Measurements from ENCODE around the gene EXOSC1.
A peak's percentile ranks its signal among the peaks of the same experiment; 100 is the strongest.

The EXOSC1 gene

GRCh38 chr10:97468162-97468561, 22.4 kb upstream of the EXOSC1 start:
- no peak for TF ChIP-seq CTCF (IDR thresholded peaks at IDR 0.05; ENCODE audit: low read length, missing control alignments)
- no peak overlapping the region for H3K4me3 ChIP-seq (replicated peaks; ENCODE audit: low read depth, low read length)
- DNase-seq (ENCODE audit: low read depth) = no peak

GRCh38 chr10:97466755-97467154, 20.9 kb upstream of the EXOSC1 start:
- peak; percentile 24 for DNase-seq (ENCODE audit: low read depth)
- no peak for TF ChIP-seq CTCF (IDR thresholded peaks at IDR 0.05; ENCODE audit: low read length, missing control alignments)
- H3K4me3 ChIP-seq (replicated peaks; ENCODE audit: low read depth, low read length) = no peak overlapping the region

GRCh38 chr10:97465982-97466381, 20.2 kb upstream of the EXOSC1 start:
- H3K4me3 ChIP-seq (replicated peaks; ENCODE audit: low read depth, low read length) = no peak overlapping the region
- DNase-seq (ENCODE audit: low read depth) = no peak
- no peak for TF ChIP-seq CTCF (IDR thresholded peaks at IDR 0.05; ENCODE audit: low read length, missing control alignments)

GRCh38 chr10:97464226-97464625, 18.4 kb upstream of the EXOSC1 start:
- no peak for DNase-seq (ENCODE audit: low read depth)
- TF ChIP-seq CTCF (IDR thresholded peaks at IDR 0.05; ENCODE audit: low read length, missing control alignments) = no peak
- no peak overlapping the region for H3K4me3 ChIP-seq (replicated peaks; ENCODE audit: low read depth, low read length)

GRCh38 chr10:97463363-97464132, 17.7 kb upstream of the EXOSC1 start:
- peak; percentile 64 for DNase-seq (ENCODE audit: low read depth)
- H3K4me3 ChIP-seq (replicated peaks; ENCODE audit: low read depth, low read length) = no peak overlapping the region
- peak; percentile 87 for TF ChIP-seq CTCF (IDR thresholded peaks at IDR 0.05; ENCODE audit: low read length, missing control alignments)

- no peak for DNase-seq (ENCODE audit: low read depth)
- no peak for TF ChIP-seq CTCF (IDR thresholded peaks at IDR 0.05; ENCODE audit: low read length, missing control alignments)
- no peak overlapping the region for H3K4me3 ChIP-seq (replicated peaks; ENCODE audit: low read depth, low read length)
Measured at GRCh38 chr10:97462309-97462708, 16.5 kb upstream of the EXOSC1 start.

GRCh38 chr10:97459933-97460332, 14.1 kb upstream of the EXOSC1 start:
- DNase-seq (ENCODE audit: low read depth) = no peak
- TF ChIP-seq CTCF (IDR thresholded peaks at IDR 0.05; ENCODE audit: low read length, missing control alignments) = no peak
- H3K4me3 ChIP-seq (replicated peaks; ENCODE audit: low read depth, low read length) = no peak overlapping the region
